GM12865 (cell line): ENCODE results near the gene PRDM16.

Experiments used
- DNase-seq: peaks from one replicate; pipeline ENCODE4 v3.0.0; 2010; ENCODE audit warnings: low read depth
- H3K4me3 ChIP-seq: 2 replicates; pipeline ENCODE4 v1.5.1; 2011; ENCODE audit warnings: mild to moderate bottlenecking, low read depth, low read length, control low read depth
- TF ChIP-seq, protein P1 (sequence below): IDR thresholded peaks from 2 replicates; pipeline ENCODE4 v1.5.1; 2011; ENCODE audit warnings: low read length, control low read depth, low read depth, inconsistent platforms; ENCODE audit not compliant: insufficient read depth; ENCODE audit errors: missing control alignments

Gene PRDM16

DNA sequence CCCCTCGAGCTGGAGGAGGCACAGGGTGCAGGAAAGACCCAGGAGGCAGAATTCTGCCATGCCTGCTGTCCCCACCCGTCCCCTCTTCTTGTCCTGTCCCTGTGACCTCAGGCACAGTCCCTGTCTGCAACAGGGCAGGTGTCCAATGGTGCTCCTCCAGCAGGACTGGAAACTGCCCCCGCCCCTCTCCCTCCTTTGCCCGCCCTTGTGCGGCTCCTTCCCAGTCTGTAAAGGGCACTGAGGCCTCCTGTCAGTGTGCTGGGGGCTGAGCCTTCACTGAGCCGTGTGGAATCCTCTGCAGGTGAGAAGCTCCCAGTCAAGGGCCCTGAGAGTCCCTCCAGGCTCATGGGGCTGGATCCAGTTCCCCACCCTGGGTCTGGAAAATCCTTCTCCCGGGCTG lies 28.9 kb downstream of the PRDM16 start:
- TF ChIP-seq, protein P1, sequence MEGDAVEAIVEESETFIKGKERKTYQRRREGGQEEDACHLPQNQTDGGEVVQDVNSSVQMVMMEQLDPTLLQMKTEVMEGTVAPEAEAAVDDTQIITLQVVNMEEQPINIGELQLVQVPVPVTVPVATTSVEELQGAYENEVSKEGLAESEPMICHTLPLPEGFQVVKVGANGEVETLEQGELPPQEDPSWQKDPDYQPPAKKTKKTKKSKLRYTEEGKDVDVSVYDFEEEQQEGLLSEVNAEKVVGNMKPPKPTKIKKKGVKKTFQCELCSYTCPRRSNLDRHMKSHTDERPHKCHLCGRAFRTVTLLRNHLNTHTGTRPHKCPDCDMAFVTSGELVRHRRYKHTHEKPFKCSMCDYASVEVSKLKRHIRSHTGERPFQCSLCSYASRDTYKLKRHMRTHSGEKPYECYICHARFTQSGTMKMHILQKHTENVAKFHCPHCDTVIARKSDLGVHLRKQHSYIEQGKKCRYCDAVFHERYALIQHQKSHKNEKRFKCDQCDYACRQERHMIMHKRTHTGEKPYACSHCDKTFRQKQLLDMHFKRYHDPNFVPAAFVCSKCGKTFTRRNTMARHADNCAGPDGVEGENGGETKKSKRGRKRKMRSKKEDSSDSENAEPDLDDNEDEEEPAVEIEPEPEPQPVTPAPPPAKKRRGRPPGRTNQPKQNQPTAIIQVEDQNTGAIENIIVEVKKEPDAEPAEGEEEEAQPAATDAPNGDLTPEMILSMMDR = no peak
- H3K4me3 ChIP-seq = no peak overlapping the region
- DNase-seq = no peak

DNA sequence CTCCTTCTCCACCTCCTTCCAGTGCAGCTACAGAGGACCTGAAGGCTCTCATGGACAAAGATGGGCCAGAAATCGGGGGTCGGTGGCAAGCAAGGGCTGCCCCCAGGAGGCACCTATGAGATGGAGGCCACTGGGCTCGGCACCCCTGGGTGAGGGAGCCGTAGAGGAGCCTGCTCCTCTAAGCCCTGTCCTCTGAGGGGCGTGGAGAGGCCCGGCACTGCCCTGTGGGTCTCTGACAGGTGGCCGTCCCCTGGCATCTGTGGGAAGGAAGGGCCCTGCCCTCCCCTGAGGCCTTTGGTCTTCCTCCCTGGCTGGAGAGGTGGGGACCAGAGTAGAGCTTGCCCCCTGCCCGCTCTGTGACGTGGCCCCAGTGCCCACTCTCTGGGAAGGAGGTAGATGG lies 30.9 kb downstream of the PRDM16 start:
- no peak overlapping the region for H3K4me3 ChIP-seq
- TF ChIP-seq, protein P1 = no peak
- DNase-seq = no peak

DNA sequence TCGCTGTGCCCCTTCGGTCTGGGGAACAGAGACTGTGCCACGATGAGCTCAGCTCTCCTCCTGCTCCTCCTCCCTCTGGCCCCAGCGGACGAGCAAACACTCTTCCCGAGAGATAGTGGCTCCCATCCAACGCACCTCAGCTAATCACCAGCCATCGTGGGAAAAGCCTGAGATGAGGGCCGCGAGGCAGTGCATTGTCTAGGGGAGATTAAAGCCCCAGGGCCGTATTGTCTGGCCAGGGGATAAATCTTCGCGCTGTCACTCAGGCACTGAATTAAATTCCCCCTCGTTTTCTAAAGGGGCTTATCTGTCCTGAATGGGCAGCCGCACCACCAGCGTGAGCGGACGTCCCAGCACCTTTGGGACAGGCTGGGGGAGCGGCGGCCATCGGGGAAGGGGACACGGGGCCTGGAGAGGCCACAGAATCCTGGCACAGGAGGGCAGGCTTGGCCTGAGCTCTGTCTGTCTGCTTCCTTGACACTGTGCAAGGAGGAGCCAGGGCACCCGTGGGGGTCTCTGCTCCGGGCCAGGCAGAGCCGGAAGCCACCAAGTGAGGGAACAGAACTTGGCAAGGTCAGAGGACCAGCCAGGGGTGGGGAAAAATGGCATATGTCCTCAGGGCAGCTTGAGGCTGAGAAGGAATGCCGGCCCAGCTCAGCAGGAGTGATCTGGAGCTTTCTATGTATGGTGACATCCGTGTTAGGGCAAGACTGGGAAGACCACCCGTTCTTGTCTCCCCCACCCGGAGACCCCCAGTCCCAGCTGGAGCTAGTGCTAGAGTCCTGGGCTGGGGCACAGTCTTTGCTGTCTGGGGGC lies 32.3 kb downstream of the PRDM16 start:
- TF ChIP-seq, protein P1 = no peak
- H3K4me3 ChIP-seq = no peak overlapping the region
- DNase-seq = no peak

DNA sequence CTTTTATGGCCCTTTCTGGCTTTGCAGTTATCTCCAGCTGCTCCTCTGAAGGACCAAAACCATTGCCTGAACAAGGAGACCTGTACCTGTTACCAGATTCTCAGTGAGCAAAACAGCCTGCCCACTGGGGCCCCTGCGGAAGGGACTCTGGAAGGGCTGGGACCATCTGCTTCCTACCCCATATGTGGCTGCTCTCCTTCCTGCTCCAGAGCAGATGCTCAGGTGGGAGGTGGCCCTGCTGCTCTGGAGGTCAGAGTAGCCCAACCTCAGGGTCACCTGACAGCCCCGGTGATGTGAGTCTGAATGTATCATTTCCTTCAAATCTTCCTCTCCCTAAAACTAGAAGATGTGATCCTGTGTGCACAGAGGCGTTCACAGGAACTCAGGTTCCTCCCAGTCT lies 33.6 kb downstream of the PRDM16 start:
- no peak overlapping the region for H3K4me3 ChIP-seq
- DNase-seq = no peak
- TF ChIP-seq, protein P1 = no peak

DNA sequence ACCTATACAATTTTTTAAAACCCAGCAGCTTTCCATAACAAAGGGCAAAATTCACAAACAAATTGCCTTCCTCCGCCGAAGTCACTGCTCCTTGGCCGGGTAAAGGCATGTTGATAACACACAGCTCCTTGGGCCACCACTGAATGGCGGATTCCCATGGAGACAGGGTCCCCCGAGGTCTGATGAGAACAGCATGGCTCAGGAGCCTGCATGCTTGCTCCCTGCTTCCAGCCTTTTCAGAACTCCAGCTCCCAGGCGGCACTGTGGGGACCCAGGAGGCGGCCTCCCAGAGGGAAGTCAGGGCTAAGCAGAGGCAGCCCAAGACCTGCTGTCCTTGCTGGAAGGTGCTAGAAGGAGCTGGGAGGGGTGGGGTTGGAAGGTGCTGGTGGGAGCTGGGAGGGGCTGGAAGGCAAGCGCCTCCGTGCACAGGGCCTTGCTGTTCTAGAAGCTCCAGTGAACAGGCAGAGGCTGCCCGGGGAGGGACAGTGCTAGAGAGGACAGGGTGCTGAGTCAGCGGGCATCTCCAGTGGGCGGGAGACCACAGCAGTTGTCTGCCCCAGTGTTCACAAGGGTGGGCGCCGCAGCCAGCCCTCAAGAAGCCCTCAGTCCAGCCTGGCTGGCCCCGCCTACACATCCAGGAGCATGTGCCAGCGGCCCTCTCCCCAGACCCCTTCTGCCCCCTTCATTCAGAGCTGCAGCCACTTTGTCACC lies 35.1 kb downstream of the PRDM16 start:
- DNase-seq = no peak
- H3K4me3 ChIP-seq = no peak overlapping the region
- TF ChIP-seq, protein P1 = no peak

DNA sequence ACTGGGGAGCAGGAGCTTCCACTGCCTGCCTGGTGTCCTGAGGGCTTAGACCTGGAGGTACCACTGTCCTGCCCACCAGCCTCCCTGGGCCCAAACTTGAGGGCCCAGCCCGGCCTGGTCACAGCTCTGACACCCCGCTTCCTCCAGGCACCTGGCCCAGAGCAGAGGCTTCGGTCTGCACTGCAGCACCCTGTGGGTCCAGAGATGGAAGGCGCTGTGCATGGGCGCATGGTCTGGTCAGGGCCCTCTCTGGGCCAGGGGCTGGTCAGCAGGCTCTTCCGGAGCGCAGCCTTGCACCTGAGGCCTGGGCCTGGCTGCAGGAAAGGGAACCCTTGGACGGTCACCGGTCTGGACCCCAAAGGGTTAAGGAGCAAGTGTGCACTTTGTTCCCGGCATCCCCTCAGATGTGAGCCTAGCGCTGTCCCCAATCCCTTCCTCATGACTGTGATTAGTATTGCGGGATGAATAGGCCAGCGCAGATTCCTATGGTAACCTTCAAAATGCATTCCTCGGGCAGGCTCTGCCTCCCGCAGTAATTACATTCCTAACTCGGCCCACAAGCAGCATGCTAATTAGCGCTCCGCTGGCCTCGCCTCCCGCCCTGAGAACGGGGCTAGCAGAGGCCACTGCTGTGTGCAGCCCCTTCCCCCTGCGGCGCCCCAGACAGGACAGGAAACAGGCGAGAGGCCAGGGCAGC lies 36.3 kb downstream of the PRDM16 start:
- no peak overlapping the region for H3K4me3 ChIP-seq
- no peak for DNase-seq
- TF ChIP-seq, protein P1 = no peak
